Naive B cell (primary cell): ENCODE results near the gene TMEM145. TPM values are rescaled to one million over a fixed set of nuclear protein-coding genes. Genes with fewer than 3 reads are reported as not detected.
"Not testable (repeated sequence)": the region's sequence is repeated elsewhere in the genome, so short reads cannot be mapped to it uniquely, and the experiment has no call there.

Experiments used
- ATAC-seq, 2 donors: fragments of 150-1000 bp; cut with Tn5 transposase; 2 replicates each; pipeline ENCODE4 v1.10.0; 2021; ENCODE audit warnings: low read depth in 2 of 2, mild to moderate bottlenecking in 2 of 2, moderate library complexity in 2 of 2
- DNase-seq: peaks from one replicate; pipeline ENCODE4 v3.0.0; 2022
- H3K27ac Mint-ChIP-seq, 6 donors: one replicate each; pipeline ENCODE4 v1.8.0; 2020 to 2022; ENCODE audit warnings: mild to moderate bottlenecking in 6 of 6, mixed read lengths in 6 of 6, moderate library complexity in 5 of 6, inconsistent platforms in 2 of 6
- H3K27me3 Mint-ChIP-seq, 3 donors: one replicate each; pipeline ENCODE4 v1.8.0; 2021 to 2022; ENCODE audit warnings: mixed read lengths in 3 of 3, mild to moderate bottlenecking in 1 of 3
- H3K36me3 Mint-ChIP-seq, 2 donors: one replicate each; pipeline ENCODE4 v1.8.0; 2020 to 2022; ENCODE audit warnings: mixed read lengths in 2 of 2, inconsistent platforms in 1 of 2, mild to moderate bottlenecking in 1 of 2
- H3K4me1 Mint-ChIP-seq, 3 donors: one replicate each; pipeline ENCODE4 v1.8.0; 2020 to 2022; ENCODE audit warnings: mixed read lengths in 3 of 3, inconsistent platforms in 1 of 3, mild to moderate bottlenecking in 1 of 3, moderate library complexity in 1 of 3
- H3K4me3 Mint-ChIP-seq, 8 donors: one replicate each; pipeline ENCODE4 v1.8.0; 2020 to 2022; ENCODE audit warnings: mild to moderate bottlenecking in 8 of 8, mixed read lengths in 8 of 8, moderate library complexity in 8 of 8, inconsistent platforms in 2 of 8
- H3K9me3 Mint-ChIP-seq, 7 donors: one replicate each; pipeline ENCODE4 v1.8.0; 2020 to 2022; ENCODE audit warnings: mixed read lengths in 7 of 7, mild to moderate bottlenecking in 5 of 7, inconsistent platforms in 2 of 7, moderate library complexity in 1 of 7
- polyA plus RNA-seq, 6 donors: library from polyadenylated mRNA; unstranded; fragments of 300-500 nt; fragmentation: Illumina TruSeq; gene quantifications; one replicate each; pipeline ENCODE4 v1.2.3, GENCODE V29; 2021; ENCODE audit warnings: low read depth in 6 of 6

TMEM145 gene
- polyA plus RNA-seq = not detected

- Mint-ChIP-seq H3K27me3 (peaks cover 29 to 62% (median 58%) of the 10 kb centered on the region in 3 donors), H3K4me1 (peaks cover 21 to 24% (median 23%) of the 10 kb centered on the region in 3 donors), H3K9me3 (peaks cover 0 to 2% (median 0%) of the 10 kb centered on the region in 7 donors), H3K36me3 (no peaks in the 10 kb centered on the region), H3K4me3 (peak within 1 kb of the TSS; percentile 18 to 84 (median 66)), H3K27ac (peak within 1 kb of the TSS in 2 of 6 donors; percentile 20 to 58)
- DNase-seq (no peak), ATAC-seq (peak; percentile 76)
Observed at GRCh38 chr19:42313096-42313839, at the start of gene TMEM145. TMEM145 (plus strand) TSS chr19:42313309; CDS start chr19:42313377, 68 bp downstream.

DNA sequence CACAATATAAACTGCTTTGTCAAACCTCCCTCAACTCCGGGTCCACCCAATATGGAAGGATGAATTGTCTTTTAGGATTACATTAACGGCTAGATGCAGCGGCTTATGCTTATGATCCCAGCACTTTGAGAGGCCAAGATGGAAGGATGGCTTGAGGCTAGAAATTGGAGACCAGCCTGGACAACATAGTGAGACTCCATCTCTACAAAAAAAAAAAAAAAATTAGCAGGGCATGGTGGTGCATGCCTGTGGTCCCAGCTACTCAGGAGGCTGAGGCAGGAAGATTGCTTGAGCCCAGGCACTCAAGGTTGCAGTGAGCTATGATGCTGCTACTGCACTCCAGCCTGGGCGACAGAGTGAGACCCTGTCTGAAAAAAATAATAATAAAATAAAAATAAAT, 47.0 kb upstream of the TMEM145 start:
- H3K9me3 Mint-ChIP-seq = not testable (repeated sequence)
- peak overlapping the region in 2 of 8 donors; percentile 3 to 4 for H3K4me3 Mint-ChIP-seq

DNA sequence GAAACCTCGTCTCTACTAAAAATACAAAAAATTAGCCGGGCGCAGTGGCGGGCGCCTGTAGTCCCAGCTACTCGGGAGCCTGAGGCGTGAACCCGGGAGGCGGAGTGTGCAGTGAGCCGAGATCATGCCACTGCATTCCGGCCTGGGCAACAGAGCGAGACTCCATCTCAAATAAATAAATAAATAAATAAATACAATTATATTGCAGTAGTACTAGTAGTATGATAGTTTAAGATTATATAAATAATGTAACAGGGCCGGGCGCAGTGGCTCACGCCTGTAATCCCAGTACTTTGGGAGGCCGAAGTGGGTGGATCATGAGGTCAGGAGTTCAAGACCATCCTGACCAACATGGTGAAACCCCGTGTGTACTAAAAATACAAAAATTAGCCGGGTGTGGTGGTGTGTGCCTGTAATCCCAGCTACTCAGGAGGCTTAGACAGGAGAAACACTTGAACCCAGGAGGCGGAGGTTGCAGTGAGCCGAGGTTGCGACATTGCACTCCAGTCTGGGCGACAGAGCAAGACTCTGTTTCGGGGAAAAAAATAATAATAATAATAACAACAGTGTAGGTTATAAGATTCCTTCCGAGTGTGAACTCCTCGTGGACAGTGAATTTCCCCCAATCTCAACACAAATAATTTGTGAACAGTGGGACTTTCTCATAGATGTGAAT, 46.0 kb upstream of the TMEM145 start:
- ATAC-seq, H3K27me3 Mint-ChIP-seq, H3K27ac Mint-ChIP-seq, H3K36me3 Mint-ChIP-seq, H3K9me3 Mint-ChIP-seq, DNase-seq: not testable (repeated sequence)
- peaks cover 8 to 23% (median 14%) of the 10 kb centered on the region in 3 donors for H3K4me1 Mint-ChIP-seq
- H3K4me3 Mint-ChIP-seq = peak overlapping the region in 1 of 8 donors; percentile 44

More for the DNA sequence above, 47.0 kb upstream of the TMEM145 start:
- H3K27me3 Mint-ChIP-seq, DNase-seq, ATAC-seq, H3K36me3 Mint-ChIP-seq: not testable (repeated sequence)
- Mint-ChIP-seq H3K4me1 (peaks cover under 1 to 21% (median 8%) of the 10 kb centered on the region in 3 donors), H3K27ac (peak overlapping the region in 2 of 6 donors; percentile 21 to 22)

- no peaks in the 10 kb centered on the region for H3K9me3 Mint-ChIP-seq
- DNase-seq (no peak), ATAC-seq (no peak)
- H3K36me3 Mint-ChIP-seq = no peaks in the 10 kb centered on the region
- no peak overlapping the region for H3K4me3 Mint-ChIP-seq
- H3K27me3 Mint-ChIP-seq = no peaks in the 10 kb centered on the region
- H3K27ac Mint-ChIP-seq = no peak overlapping the region
- peaks cover 8 to 21% (median 14%) of the 10 kb centered on the region in 3 donors for H3K4me1 Mint-ChIP-seq
Observed at GRCh38 chr19:42267644-42268141, 45.4 kb upstream of the TMEM145 start.

GRCh38 chr19:42268142-42268703, 44.9 kb upstream of the TMEM145 start:
- peak; percentile 100 for DNase-seq
- Mint-ChIP-seq H3K4me1 (peaks cover 8 to 21% (median 14%) of the 10 kb centered on the region in 3 donors), H3K9me3 (no peaks in the 10 kb centered on the region), H3K4me3 (no peak overlapping the region), H3K27me3 (no peaks in the 10 kb centered on the region), H3K27ac (no peak overlapping the region), H3K36me3 (no peaks in the 10 kb centered on the region)
- peak; percentile 59 to 64 for ATAC-seq

- H3K9me3 Mint-ChIP-seq = no peaks in the 10 kb centered on the region
- peak; percentile 72 to 79 for ATAC-seq
- DNase-seq = peak; percentile 99
- H3K27me3 Mint-ChIP-seq = no peaks in the 10 kb centered on the region
- H3K27ac Mint-ChIP-seq = peak within 1 kb of the TSS in 5 of 6 donors; percentile 96 to 98 (median 97)
- H3K36me3 Mint-ChIP-seq = no peaks in the 10 kb centered on the region
- H3K4me3 Mint-ChIP-seq = peak within 1 kb of the TSS in 4 of 8 donors; percentile 90 to 95 (median 92)
- peaks cover 8 to 21% (median 14%) of the 10 kb centered on the region in 3 donors for H3K4me1 Mint-ChIP-seq
Observed at GRCh38 chr19:42268704-42269477, 44.2 kb upstream of the TMEM145 start, which contains the start of gene CIC. CIC (plus strand) TSS chr19:42269252; CDS start chr19:42271784, 2,532 bp downstream.

- peak overlapping the region in 4 of 8 donors; percentile 90 to 95 (median 92) for H3K4me3 Mint-ChIP-seq
Observed at GRCh38 chr19:42269478-42270345, 43.4 kb upstream of the TMEM145 start.

DNA sequence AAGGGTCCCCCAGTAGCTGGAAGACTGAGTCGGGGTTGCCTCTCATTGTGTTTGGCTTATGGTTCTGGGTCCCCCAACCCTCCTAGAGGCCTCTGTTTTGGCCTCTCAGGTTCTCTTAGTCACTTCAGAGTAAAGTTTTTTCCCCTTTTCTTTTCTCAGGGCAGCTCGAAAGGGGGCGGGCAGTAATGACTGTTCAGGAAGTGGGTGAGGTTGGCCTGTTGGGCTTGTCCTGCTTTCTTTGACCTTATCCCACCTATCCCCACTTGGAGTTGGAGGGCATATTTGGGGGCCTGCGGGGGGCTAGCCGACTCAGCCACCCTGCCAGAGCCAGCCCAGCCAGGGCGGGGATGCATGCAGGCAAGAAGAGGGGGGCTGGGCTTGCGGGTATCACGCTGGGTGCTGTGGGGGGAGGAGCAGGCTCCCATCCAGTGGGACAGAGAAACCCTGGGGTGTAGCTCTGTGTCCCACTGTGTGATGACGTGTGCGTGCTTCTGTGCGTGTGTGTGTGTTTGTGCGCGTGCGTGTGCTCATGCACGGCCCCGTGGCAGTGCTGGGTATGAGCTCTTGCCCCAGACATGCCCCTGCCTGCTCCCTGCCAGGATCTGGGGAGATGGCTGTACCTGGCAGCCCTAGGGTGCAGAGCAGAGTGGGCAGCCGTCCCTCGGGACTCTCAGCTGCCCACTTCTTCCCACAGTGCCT, 42.6 kb upstream of the TMEM145 start:
- Mint-ChIP-seq H3K4me3 (peak overlapping the region in 4 of 8 donors; percentile 90 to 95 (median 92)), H3K27me3 (no peaks in the 10 kb centered on the region), H3K36me3 (no peaks in the 10 kb centered on the region), H3K4me1 (peaks cover 18 to 24% (median 20%) of the 10 kb centered on the region in 3 donors), H3K9me3 (no peaks in the 10 kb centered on the region), H3K27ac (peak overlapping the region in 5 of 6 donors; percentile 88 to 98 (median 97))
- peak; percentile 51 for DNase-seq
- ATAC-seq = peak; percentile 1 to 2

More at GRCh38 chr19:42269478-42270345, 43.4 kb upstream of the TMEM145 start:
- H3K9me3 Mint-ChIP-seq = no peaks in the 10 kb centered on the region
- no peak for DNase-seq
- no peaks in the 10 kb centered on the region for H3K27me3 Mint-ChIP-seq
- H3K27ac Mint-ChIP-seq = peak overlapping the region in 5 of 6 donors; percentile 96 to 98 (median 97)
- peaks cover 14 to 21% (median 15%) of the 10 kb centered on the region in 3 donors for H3K4me1 Mint-ChIP-seq
- ATAC-seq = no peak
- no peaks in the 10 kb centered on the region for H3K36me3 Mint-ChIP-seq

DNA sequence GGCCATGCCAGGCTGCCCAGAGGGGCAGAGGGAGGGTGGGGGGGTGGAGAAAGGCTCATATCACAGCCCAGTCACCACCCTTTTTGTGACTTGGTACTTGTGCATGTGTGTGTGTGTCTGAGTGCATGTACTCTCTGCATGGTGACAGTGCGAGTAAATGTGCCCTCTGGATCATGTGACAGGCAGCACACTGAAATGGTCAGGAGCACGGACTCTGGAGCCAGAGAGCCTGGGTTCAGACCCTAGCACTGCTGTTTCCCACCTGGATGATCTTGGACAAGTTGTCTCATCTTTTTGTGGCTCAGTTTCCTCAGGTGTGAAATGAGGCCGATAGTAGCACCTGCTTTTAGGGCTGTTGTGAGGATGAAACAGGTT, 42.1 kb upstream of the TMEM145 start:
- H3K27ac Mint-ChIP-seq = peak overlapping the region in 4 of 6 donors; percentile 36 to 97 (median 82)
- no peak for DNase-seq
- no peak for ATAC-seq
- H3K4me1 Mint-ChIP-seq = peaks cover 22 to 28% (median 23%) of the 10 kb centered on the region in 3 donors
- H3K4me3 Mint-ChIP-seq = peak overlapping the region in 5 of 8 donors; percentile 49 to 95 (median 66)
- no peaks in the 10 kb centered on the region for H3K27me3 Mint-ChIP-seq
- no peaks in the 10 kb centered on the region for H3K36me3 Mint-ChIP-seq
- H3K9me3 Mint-ChIP-seq = no peaks in the 10 kb centered on the region

GRCh38 chr19:42271861-42272534, 41.1 kb upstream of the TMEM145 start:
- Mint-ChIP-seq H3K27me3 (no peaks in the 10 kb centered on the region), H3K9me3 (no peaks in the 10 kb centered on the region), H3K36me3 (no peaks in the 10 kb centered on the region), H3K27ac (peak overlapping the region in 1 of 6 donors; percentile 32), H3K4me3 (peak overlapping the region in 1 of 8 donors; percentile 82), H3K4me1 (peaks cover 25 to 32% (median 27%) of the 10 kb centered on the region in 3 donors)
- ATAC-seq (no peak), DNase-seq (no peak)

- H3K4me3 Mint-ChIP-seq = no peak overlapping the region
- H3K4me1 Mint-ChIP-seq = peaks cover 25 to 32% (median 30%) of the 10 kb centered on the region in 3 donors
- peak overlapping the region in 1 of 6 donors; percentile 47 for H3K27ac Mint-ChIP-seq
- H3K27me3 Mint-ChIP-seq = no peaks in the 10 kb centered on the region
- ATAC-seq (no peak), DNase-seq (no peak)
- H3K36me3 Mint-ChIP-seq = no peaks in the 10 kb centered on the region
- no peaks in the 10 kb centered on the region for H3K9me3 Mint-ChIP-seq
Observed at GRCh38 chr19:42272535-42272897, 40.6 kb upstream of the TMEM145 start.
